NB4 (cell line): ENCODE measurements around the gene FLOT1.
"Not testable (repeated sequence)": the region's sequence is repeated elsewhere in the genome, so short reads cannot be mapped to it uniquely, and the experiment has no call there.

Experiments used
- DNase-seq: peaks from one replicate; pipeline ENCODE4 v3.0.0; 2010; ENCODE audit warnings: low read depth
- H3K4me3 ChIP-seq: one replicate; pipeline ENCODE4 v1.5.1; 2011; ENCODE audit warnings: mild to moderate bottlenecking, low read depth, low read length, moderate library complexity
- MYC ChIP-seq: IDR thresholded peaks from 2 replicates; pipeline ENCODE4 v1.6.1; 2011; ENCODE audit warnings: low read depth, low read length
- POLR2A ChIP-seq: IDR thresholded peaks from 2 replicates; pipeline ENCODE4 v1.6.1; 2011; ENCODE audit warnings: mild to moderate bottlenecking; ENCODE audit not compliant: insufficient read length; ENCODE audit errors: extremely low read depth
- TF ChIP-seq, protein P1 (sequence below): IDR thresholded peaks from 2 replicates; pipeline ENCODE4 v1.6.1; 2011; ENCODE audit warnings: low read depth, low read length
- TF ChIP-seq, protein P2 (sequence below): IDR thresholded peaks from one replicate; pipeline ENCODE4 v1.5.1; 2012; ENCODE audit warnings: low read depth, low read length

FLOT1 gene

GRCh38 chr6:30769853-30770524 is 27.5 kb upstream of the FLOT1 start:
- no peak overlapping the region for H3K4me3 ChIP-seq
- TF ChIP-seq, protein P1, sequence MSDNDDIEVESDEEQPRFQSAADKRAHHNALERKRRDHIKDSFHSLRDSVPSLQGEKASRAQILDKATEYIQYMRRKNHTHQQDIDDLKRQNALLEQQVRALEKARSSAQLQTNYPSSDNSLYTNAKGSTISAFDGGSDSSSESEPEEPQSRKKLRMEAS, result no peak
- TF ChIP-seq POLR2A (no peak), MYC (no peak)
- TF ChIP-seq, protein P2, sequence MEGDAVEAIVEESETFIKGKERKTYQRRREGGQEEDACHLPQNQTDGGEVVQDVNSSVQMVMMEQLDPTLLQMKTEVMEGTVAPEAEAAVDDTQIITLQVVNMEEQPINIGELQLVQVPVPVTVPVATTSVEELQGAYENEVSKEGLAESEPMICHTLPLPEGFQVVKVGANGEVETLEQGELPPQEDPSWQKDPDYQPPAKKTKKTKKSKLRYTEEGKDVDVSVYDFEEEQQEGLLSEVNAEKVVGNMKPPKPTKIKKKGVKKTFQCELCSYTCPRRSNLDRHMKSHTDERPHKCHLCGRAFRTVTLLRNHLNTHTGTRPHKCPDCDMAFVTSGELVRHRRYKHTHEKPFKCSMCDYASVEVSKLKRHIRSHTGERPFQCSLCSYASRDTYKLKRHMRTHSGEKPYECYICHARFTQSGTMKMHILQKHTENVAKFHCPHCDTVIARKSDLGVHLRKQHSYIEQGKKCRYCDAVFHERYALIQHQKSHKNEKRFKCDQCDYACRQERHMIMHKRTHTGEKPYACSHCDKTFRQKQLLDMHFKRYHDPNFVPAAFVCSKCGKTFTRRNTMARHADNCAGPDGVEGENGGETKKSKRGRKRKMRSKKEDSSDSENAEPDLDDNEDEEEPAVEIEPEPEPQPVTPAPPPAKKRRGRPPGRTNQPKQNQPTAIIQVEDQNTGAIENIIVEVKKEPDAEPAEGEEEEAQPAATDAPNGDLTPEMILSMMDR, result no peak
- DNase-seq, result no peak

DNA sequence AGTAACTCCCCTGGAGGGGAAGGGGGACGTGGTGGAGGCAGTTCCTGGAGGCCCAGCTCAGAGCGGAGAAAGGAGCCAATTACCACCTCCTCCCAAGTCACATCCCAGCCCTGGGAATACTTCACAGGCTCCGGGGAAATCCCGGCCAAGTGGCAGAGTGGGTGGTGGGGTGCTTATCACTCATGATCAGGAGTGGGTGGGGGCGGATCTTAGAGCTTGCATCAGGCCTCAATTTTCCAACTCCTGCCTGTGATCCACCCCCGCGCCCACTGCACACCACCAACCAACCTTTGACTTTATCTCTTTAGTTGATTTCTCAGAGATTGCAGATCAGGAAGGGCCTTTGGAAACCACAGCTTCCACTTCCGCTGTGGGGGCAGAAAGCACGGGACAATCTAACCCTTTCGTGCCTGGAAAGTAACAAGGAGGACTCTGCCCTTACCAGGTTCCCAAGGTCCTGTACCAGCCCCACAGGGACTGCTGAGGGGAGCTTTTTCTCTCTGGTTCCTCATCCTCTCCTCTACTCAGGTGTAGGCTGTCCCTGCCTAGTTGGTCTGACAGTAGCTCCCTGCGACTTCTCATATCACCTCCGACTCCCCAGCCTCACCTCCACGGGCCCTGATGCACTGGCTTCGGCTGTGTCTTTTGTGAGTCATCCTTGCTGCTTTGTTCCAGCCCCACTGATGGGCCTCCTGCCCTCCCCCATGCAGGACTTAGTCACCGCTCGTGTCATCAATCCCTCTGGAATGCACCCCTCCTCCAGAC is 26.8 kb upstream of the FLOT1 start:
- peak; percentile 89 for DNase-seq
- peak overlapping the region; percentile 32 for H3K4me3 ChIP-seq
- TF ChIP-seq, protein P1, result no peak
- 0 out of 2 replicates have a peak, but pooled peaks have one; percentile 24 for TF ChIP-seq MYC

GRCh38 chr6:30768634-30769087 is 26.2 kb upstream of the FLOT1 start:
- no peak for DNase-seq
- no peak overlapping the region for H3K4me3 ChIP-seq
- no peak for TF ChIP-seq MYC
- TF ChIP-seq, protein P1, result no peak

DNA sequence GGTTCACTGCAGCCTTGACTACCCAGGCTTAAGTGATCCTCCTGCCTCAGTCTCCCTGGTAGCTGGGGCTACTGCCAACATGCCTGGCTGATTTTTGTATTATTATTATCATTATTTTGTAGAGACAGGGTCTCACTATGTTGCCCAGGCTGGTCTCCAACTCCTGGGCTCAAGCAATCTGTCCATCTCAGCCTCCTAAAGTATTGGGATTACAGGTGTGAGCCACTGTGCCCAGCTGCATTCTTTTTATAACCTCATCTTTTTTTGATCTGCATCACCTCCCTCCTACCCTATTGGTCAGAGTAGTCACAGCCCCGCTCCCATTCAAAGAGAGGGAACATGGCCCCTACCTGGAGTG is 25.4 kb upstream of the FLOT1 start:
- H3K4me3 ChIP-seq, result no peak overlapping the region
- no peak for DNase-seq
- TF ChIP-seq, protein P2, result no peak
- TF ChIP-seq, protein P1, result no peak
- TF ChIP-seq POLR2A (no peak), MYC (no peak)

DNA sequence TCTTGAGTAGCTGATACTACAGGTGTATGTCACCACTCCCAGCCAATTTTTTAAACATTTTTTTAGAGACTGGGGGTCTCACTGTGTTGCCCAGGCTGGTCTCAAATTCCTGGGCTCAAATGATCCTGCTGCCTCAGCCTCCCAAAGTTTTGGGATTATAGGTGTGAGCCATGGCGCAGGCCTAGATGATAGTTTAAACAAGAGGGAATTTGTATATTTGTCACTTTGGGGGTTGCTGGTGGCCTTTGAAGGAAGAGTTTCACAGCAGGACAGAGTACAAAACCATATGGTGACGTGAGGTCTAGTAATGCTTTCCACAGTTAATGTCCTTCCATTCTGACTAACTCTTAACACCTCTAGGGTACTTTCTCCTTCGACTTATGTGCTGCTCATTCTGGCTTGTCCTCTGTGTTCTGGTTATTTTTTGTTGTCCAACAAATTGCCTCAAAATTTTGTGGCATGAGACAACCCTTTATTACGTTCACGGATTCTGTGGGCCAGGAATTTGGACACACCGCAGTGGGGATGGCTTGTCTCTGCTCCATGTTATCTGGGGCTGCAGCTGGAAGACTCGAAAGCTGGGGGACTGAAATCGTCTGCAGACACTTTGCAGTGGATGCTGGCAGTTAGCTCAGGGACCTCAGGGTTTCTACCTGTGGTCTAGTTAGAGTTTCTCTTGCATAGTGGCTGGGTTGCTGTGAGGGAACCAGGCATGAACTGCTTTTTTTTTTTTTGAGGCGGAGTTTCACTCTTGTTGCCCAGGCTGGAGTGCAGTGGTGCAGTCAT is 24.9 kb upstream of the FLOT1 start:
- H3K4me3 ChIP-seq, result no peak overlapping the region
- TF ChIP-seq, protein P2, result no peak
- TF ChIP-seq MYC, result no peak
- TF ChIP-seq, protein P1, result no peak
- TF ChIP-seq POLR2A, result no peak
- no peak for DNase-seq

DNA sequence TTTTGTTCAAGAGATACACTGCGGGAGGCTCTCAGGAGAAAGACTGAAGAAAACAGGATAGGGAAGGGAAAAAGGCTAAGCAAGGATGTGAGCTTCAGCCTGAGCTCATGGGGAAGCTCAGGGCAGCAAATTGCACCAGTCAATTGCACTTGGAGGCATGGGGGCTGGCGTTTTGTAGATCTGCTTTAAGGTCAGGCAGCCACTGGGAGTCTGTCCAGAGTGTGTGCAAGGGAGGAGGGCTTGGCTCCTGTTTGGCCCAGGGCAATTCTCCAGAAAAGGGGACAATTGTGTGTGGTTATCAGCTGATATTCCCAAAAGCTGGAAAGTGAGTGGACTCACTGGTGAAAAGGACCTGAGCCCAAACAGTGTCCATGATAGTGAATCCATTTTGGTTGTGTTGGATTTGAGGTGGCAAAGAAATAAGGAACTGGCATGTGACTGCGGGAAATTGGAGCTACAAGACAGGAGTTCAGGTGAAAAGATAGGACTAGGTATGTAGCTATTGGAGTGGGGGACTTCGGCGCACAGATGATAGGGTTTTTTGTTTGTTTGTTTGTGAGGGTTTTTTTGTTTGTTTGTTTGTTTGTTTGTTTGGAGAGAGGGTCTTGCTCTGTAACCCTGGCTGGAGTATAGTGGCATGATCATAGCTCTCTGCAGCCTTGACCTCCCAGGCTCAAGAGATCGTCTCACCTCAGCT is 24.1 kb upstream of the FLOT1 start:
- no peak for DNase-seq
- no peak for TF ChIP-seq POLR2A
- TF ChIP-seq, protein P2, result no peak
- TF ChIP-seq MYC, result no peak
- TF ChIP-seq, protein P1, result no peak
- H3K4me3 ChIP-seq, result no peak overlapping the region

DNA sequence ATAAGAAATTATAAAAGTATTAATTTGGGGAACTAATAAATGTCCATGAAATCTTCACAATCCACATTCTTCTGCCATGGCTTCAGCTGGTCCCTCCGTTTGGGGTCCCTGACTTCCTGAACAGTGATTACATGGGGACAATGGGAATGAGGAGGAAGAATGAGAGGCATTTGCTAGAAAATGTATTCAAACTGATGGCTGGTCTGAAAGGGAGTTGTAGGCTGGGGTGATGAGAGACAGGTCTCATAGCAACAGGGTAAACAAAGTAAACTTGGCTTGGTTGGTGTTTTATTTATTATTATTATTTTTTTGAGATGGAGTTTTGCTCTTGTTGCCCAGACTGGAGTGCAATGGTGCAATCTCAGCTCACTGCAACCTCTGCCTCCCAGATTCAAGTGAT is 23.0 kb upstream of the FLOT1 start:
- DNase-seq, result not testable (repeated sequence)

DNA sequence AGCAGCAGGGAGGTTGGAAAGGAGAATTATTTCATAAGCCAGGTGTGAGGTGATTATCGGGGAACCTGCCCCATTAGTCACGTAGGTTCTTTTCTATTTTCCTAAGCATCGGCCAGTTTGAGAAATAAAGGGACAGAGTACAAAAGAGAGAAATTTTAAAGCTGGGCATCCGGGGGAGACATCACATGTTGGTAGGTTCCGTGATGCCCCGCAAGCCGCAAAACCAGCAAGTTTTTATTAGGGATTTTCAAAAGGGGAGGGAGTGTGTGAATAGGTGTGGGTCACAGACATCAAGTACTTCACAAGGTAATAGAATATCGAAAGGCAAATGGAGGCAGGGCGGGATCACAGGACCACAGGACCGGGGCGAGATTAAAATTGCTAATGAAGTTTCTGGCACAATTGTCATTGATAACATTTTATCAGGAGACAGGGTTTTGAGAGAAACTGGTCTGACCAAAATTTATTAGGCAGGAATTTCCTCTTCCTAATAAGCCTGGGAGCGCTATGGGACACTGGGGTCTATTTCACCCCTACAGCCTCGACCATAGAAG is 22.1 kb upstream of the FLOT1 start:
- not testable (repeated sequence) for H3K4me3 ChIP-seq

More for the DNA sequence above, 23.0 kb upstream of the FLOT1 start:
- H3K4me3 ChIP-seq, result not testable (repeated sequence)

More for the DNA sequence above, 22.1 kb upstream of the FLOT1 start:
- not testable (repeated sequence) for DNase-seq
